ENCODE results near the gene CFAP97D1. TPM values are rescaled to one million over a fixed set of nuclear protein-coding genes. Genes with fewer than 3 reads are reported as not detected.

The CFAP97D1 gene
- total RNA-seq (2022; extraction: Qiagen RNA extraction): 0.01 to 0.03 TPM (median 0.02 TPM) in 3 of 5 replicates, not detected in the others

GRCh38 chr17:43780135-43780534, at the start of gene CFAP97D1:
Gene CFAP97D1 (plus strand): TSS chr17:43780435. CDS start chr17:43780463, 28 bp downstream.

GRCh38 chr17:43758497-43759174, 21.6 kb upstream of the CFAP97D1 start, which contains the start of gene SOST:
Gene SOST (minus strand): TSS chr17:43758791. CDS start chr17:43758741, 50 bp downstream.

GRCh38 chr17:43778337-43779144, 1.7 kb upstream of the CFAP97D1 start, which contains the start of gene DUSP3:
Gene DUSP3 (minus strand): TSS chr17:43778977. CDS start chr17:43778924, 53 bp downstream.

GRCh38 chr17:43832976-43833829, 53.0 kb downstream of the CFAP97D1 start, which contains the start of gene MPP3:
Gene MPP3 (minus strand): TSS chr17:43833146. CDS start chr17:43831906, 1,240 bp downstream.

Other genes starting within 250 kb of the CFAP97D1 start
- 57.6 to 67.4 TPM (median 65.7 TPM) in 5 replicates for gene ETV4, start 234.1 kb upstream of the CFAP97D1 start, total RNA-seq (2022; extraction: Qiagen RNA extraction)
- gene MEOX1, start 118.5 kb upstream of the CFAP97D1 start, total RNA-seq (2022; extraction: Qiagen RNA extraction): not detected in 5 replicates
- 0.03 TPM in 1 of 5 replicates, not detected in the others for gene SOST, start 21.6 kb upstream of the CFAP97D1 start, total RNA-seq (2022; extraction: Qiagen RNA extraction)
- gene DUSP3, start 1.5 kb upstream of the CFAP97D1 start, total RNA-seq (2022; extraction: Qiagen RNA extraction): 55.7 to 61.7 TPM (median 57.9 TPM) in 5 replicates
- gene MPP3, start 52.7 kb downstream of the CFAP97D1 start, total RNA-seq (2022; extraction: Qiagen RNA extraction): 13.9 to 16.7 TPM (median 15.3 TPM) in 5 replicates
- not detected in 5 replicates for gene CD300LG, start 66.7 kb downstream of the CFAP97D1 start, total RNA-seq (2022; extraction: Qiagen RNA extraction)
- 1.1 to 1.8 TPM (median 1.4 TPM) in 5 replicates for gene MPP2, start 127.1 kb downstream of the CFAP97D1 start, total RNA-seq (2022; extraction: Qiagen RNA extraction)
- 0.34 to 0.43 TPM in 2 of 5 replicates, not detected in the others for gene PPY, start 162.0 kb downstream of the CFAP97D1 start, total RNA-seq (2022; extraction: Qiagen RNA extraction)
- 0.08 TPM in 1 of 5 replicates, not detected in the others for gene PYY, start 173.5 kb downstream of the CFAP97D1 start, total RNA-seq (2022; extraction: Qiagen RNA extraction)
- gene NAGS, start 224.2 kb downstream of the CFAP97D1 start, total RNA-seq (2022; extraction: Qiagen RNA extraction): 1.1 to 1.4 TPM (median 1.2 TPM) in 5 replicates
- gene TMEM101, start 234.5 kb downstream of the CFAP97D1 start, total RNA-seq (2022; extraction: Qiagen RNA extraction): 26.6 to 32.4 TPM (median 30.7 TPM) in 5 replicates